ENCODE measurements around the gene DCLK1.

The DCLK1 gene

GRCh38 chr13:36068566-36068965, 62.6 kb downstream of the DCLK1 start:
- H3K4me3 ChIP-seq (ENCODE audit: extremely low read depth, insufficient read depth, low read length, poor library complexity, severe bottlenecking), result no peak overlapping the region
- H3K4me1 ChIP-seq (ENCODE audit: control insufficient read depth, insufficient read depth, low read length, poor library complexity, severe bottlenecking), result no peaks in the 10 kb centered on the region
- H3K9me3 ChIP-seq (ENCODE audit: control insufficient read depth, low read length), result no peaks in the 10 kb centered on the region
- no peaks in the 10 kb centered on the region for H3K36me3 ChIP-seq (ENCODE audit: control insufficient read depth, insufficient read depth, low read length)
- no CpG with 5 or more reads among the region's 1 CpG for WGBS, 2 experiments (ENCODE audit: insufficient coverage in 2 of 2)
- H3K27ac ChIP-seq (ENCODE audit: low read depth, low read length, severe bottlenecking), result no peak overlapping the region

GRCh38 chr13:36067746-36068381, 63.3 kb downstream of the DCLK1 start:
- no peak overlapping the region for H3K4me3 ChIP-seq (ENCODE audit: extremely low read depth, insufficient read depth, low read length, poor library complexity, severe bottlenecking)
- 0% methylated on average over 1 of the region's 3 CpGs; no CpG with 5 or more reads in 1 of the 2 experiments for WGBS, 2 experiments (ENCODE audit: insufficient coverage in 2 of 2)

GRCh38 chr13:36062249-36062648, 68.9 kb downstream of the DCLK1 start:
- no peak overlapping the region for H3K4me3 ChIP-seq (ENCODE audit: extremely low read depth, insufficient read depth, low read length, poor library complexity, severe bottlenecking)
- H3K27ac ChIP-seq (ENCODE audit: low read depth, low read length, severe bottlenecking), result no peak overlapping the region
- no peaks in the 10 kb centered on the region for H3K36me3 ChIP-seq (ENCODE audit: control insufficient read depth, insufficient read depth, low read length)
- H3K4me1 ChIP-seq (ENCODE audit: control insufficient read depth, insufficient read depth, low read length, poor library complexity, severe bottlenecking), result no peaks in the 10 kb centered on the region
- no peaks in the 10 kb centered on the region for H3K9me3 ChIP-seq (ENCODE audit: control insufficient read depth, low read length)
- WGBS, 2 experiments (ENCODE audit: insufficient coverage in 2 of 2), result no CpG with 5 or more reads among the region's 1 CpG

More at GRCh38 chr13:36067746-36068381, 63.3 kb downstream of the DCLK1 start:
- no peaks in the 10 kb centered on the region for H3K4me1 ChIP-seq (ENCODE audit: control insufficient read depth, insufficient read depth, low read length, poor library complexity, severe bottlenecking)
- H3K27ac ChIP-seq (ENCODE audit: low read depth, low read length, severe bottlenecking), result no peak overlapping the region
- no peaks in the 10 kb centered on the region for H3K9me3 ChIP-seq (ENCODE audit: control insufficient read depth, low read length)
- H3K36me3 ChIP-seq (ENCODE audit: control insufficient read depth, insufficient read depth, low read length), result no peaks in the 10 kb centered on the region

- Histone ChIP-seq H3K9me3 (ENCODE audit: control insufficient read depth, low read length) (no peaks in the 10 kb centered on the region), H3K4me1 (ENCODE audit: control insufficient read depth, insufficient read depth, low read length, poor library complexity, severe bottlenecking) (no peaks in the 10 kb centered on the region), H3K36me3 (ENCODE audit: control insufficient read depth, insufficient read depth, low read length) (no peaks in the 10 kb centered on the region), H3K27ac (ENCODE audit: low read depth, low read length, severe bottlenecking) (no peak overlapping the region), H3K4me3 (ENCODE audit: extremely low read depth, insufficient read depth, low read length, poor library complexity, severe bottlenecking) (no peak overlapping the region)
- WGBS, 2 experiments (ENCODE audit: insufficient coverage in 2 of 2), result 45 to 70% methylated on average over 2 to 3 of the region's 4 CpGs
Measured at GRCh38 chr13:36061621-36062020, 69.6 kb downstream of the DCLK1 start.

- H3K36me3 ChIP-seq (ENCODE audit: control insufficient read depth, insufficient read depth, low read length), result no peaks in the 10 kb centered on the region
- H3K9me3 ChIP-seq (ENCODE audit: control insufficient read depth, low read length), result no peaks in the 10 kb centered on the region
- H3K27ac ChIP-seq (ENCODE audit: low read depth, low read length, severe bottlenecking), result no peak overlapping the region
- WGBS, 2 experiments (ENCODE audit: insufficient coverage in 2 of 2), result 40 to 88% methylated on average over 1 to 2 of the region's 4 CpGs
- H3K4me1 ChIP-seq (ENCODE audit: control insufficient read depth, insufficient read depth, low read length, poor library complexity, severe bottlenecking), result no peaks in the 10 kb centered on the region
- H3K4me3 ChIP-seq (ENCODE audit: extremely low read depth, insufficient read depth, low read length, poor library complexity, severe bottlenecking), result no peak overlapping the region
Measured at GRCh38 chr13:36061054-36061453, 70.1 kb downstream of the DCLK1 start.

GRCh38 chr13:36059321-36059720, 71.9 kb downstream of the DCLK1 start:
- H3K36me3 ChIP-seq (ENCODE audit: control insufficient read depth, insufficient read depth, low read length), result no peaks in the 10 kb centered on the region
- H3K27ac ChIP-seq (ENCODE audit: low read depth, low read length, severe bottlenecking), result no peak overlapping the region
- no CpG with 5 or more reads among the region's 1 CpG for WGBS, 2 experiments (ENCODE audit: insufficient coverage in 2 of 2)
- no peaks in the 10 kb centered on the region for H3K4me1 ChIP-seq (ENCODE audit: control insufficient read depth, insufficient read depth, low read length, poor library complexity, severe bottlenecking)
- no peaks in the 10 kb centered on the region for H3K9me3 ChIP-seq (ENCODE audit: control insufficient read depth, low read length)
- H3K4me3 ChIP-seq (ENCODE audit: extremely low read depth, insufficient read depth, low read length, poor library complexity, severe bottlenecking), result no peak overlapping the region

GRCh38 chr13:36058116-36058515, 73.1 kb downstream of the DCLK1 start:
- WGBS, 2 experiments (ENCODE audit: insufficient coverage in 2 of 2), result 82 to 88% methylated on average over 1 to 2 of the region's 2 CpGs
- Histone ChIP-seq H3K27ac (ENCODE audit: low read depth, low read length, severe bottlenecking) (no peak overlapping the region), H3K4me3 (ENCODE audit: extremely low read depth, insufficient read depth, low read length, poor library complexity, severe bottlenecking) (no peak overlapping the region), H3K36me3 (ENCODE audit: control insufficient read depth, insufficient read depth, low read length) (no peaks in the 10 kb centered on the region), H3K9me3 (ENCODE audit: control insufficient read depth, low read length) (no peaks in the 10 kb centered on the region), H3K4me1 (ENCODE audit: control insufficient read depth, insufficient read depth, low read length, poor library complexity, severe bottlenecking) (no peaks in the 10 kb centered on the region)

GRCh38 chr13:36057547-36057946, 73.6 kb downstream of the DCLK1 start:
- 80% methylated on average over 1 of the region's 1 CpG; no CpG with 5 or more reads in 1 of the 2 experiments for WGBS, 2 experiments (ENCODE audit: insufficient coverage in 2 of 2)
- Histone ChIP-seq H3K9me3 (ENCODE audit: control insufficient read depth, low read length) (no peaks in the 10 kb centered on the region), H3K27ac (ENCODE audit: low read depth, low read length, severe bottlenecking) (no peak overlapping the region), H3K4me3 (ENCODE audit: extremely low read depth, insufficient read depth, low read length, poor library complexity, severe bottlenecking) (no peak overlapping the region), H3K36me3 (ENCODE audit: control insufficient read depth, insufficient read depth, low read length) (no peaks in the 10 kb centered on the region), H3K4me1 (ENCODE audit: control insufficient read depth, insufficient read depth, low read length, poor library complexity, severe bottlenecking) (no peaks in the 10 kb centered on the region)

GRCh38 chr13:36057041-36057440, 74.1 kb downstream of the DCLK1 start:
- Histone ChIP-seq H3K4me1 (ENCODE audit: control insufficient read depth, insufficient read depth, low read length, poor library complexity, severe bottlenecking) (no peaks in the 10 kb centered on the region), H3K36me3 (ENCODE audit: control insufficient read depth, insufficient read depth, low read length) (no peaks in the 10 kb centered on the region), H3K9me3 (ENCODE audit: control insufficient read depth, low read length) (no peaks in the 10 kb centered on the region), H3K4me3 (ENCODE audit: extremely low read depth, insufficient read depth, low read length, poor library complexity, severe bottlenecking) (no peak overlapping the region), H3K27ac (ENCODE audit: low read depth, low read length, severe bottlenecking) (no peak overlapping the region)
- no CpG with 5 or more reads among the region's 3 CpGs for WGBS, 2 experiments (ENCODE audit: insufficient coverage in 2 of 2)

GRCh38 chr13:36055366-36055765, 75.8 kb downstream of the DCLK1 start:
- no peak overlapping the region for H3K27ac ChIP-seq (ENCODE audit: low read depth, low read length, severe bottlenecking)
- H3K4me3 ChIP-seq (ENCODE audit: extremely low read depth, insufficient read depth, low read length, poor library complexity, severe bottlenecking), result no peak overlapping the region
- H3K36me3 ChIP-seq (ENCODE audit: control insufficient read depth, insufficient read depth, low read length), result no peaks in the 10 kb centered on the region
- H3K9me3 ChIP-seq (ENCODE audit: control insufficient read depth, low read length), result no peaks in the 10 kb centered on the region
- 87 to 89% methylated on average over 2 to 3 of the region's 4 CpGs for WGBS, 2 experiments (ENCODE audit: insufficient coverage in 2 of 2)
- no peaks in the 10 kb centered on the region for H3K4me1 ChIP-seq (ENCODE audit: control insufficient read depth, insufficient read depth, low read length, poor library complexity, severe bottlenecking)

GRCh38 chr13:36054041-36054440, 77.1 kb downstream of the DCLK1 start:
- 67 to 78% methylated on average over 1 to 2 of the region's 2 CpGs for WGBS, 2 experiments (ENCODE audit: insufficient coverage in 2 of 2)

More at GRCh38 chr13:36054041-36054440, 77.1 kb downstream of the DCLK1 start:
- Histone ChIP-seq H3K36me3 (ENCODE audit: control insufficient read depth, insufficient read depth, low read length) (no peaks in the 10 kb centered on the region), H3K4me3 (ENCODE audit: extremely low read depth, insufficient read depth, low read length, poor library complexity, severe bottlenecking) (no peak overlapping the region), H3K9me3 (ENCODE audit: control insufficient read depth, low read length) (no peaks in the 10 kb centered on the region), H3K4me1 (ENCODE audit: control insufficient read depth, insufficient read depth, low read length, poor library complexity, severe bottlenecking) (no peaks in the 10 kb centered on the region), H3K27ac (ENCODE audit: low read depth, low read length, severe bottlenecking) (no peak overlapping the region)
